Measurements from ENCODE around the gene PPP2R5B. TPM values are rescaled to one million over a fixed set of nuclear protein-coding genes. Genes with fewer than 3 reads are reported as not detected.

The PPP2R5B gene
- polyA plus RNA-seq, 2 donors: 6.6 to 11.0 TPM

- Histone ChIP-seq H3K27ac (ENCODE audit: low read depth in 2 of 2, low read length in 1 of 2) (no peak overlapping the region), H3K4me3 (ENCODE audit: low read depth in 1 of 2, low read length in 2 of 2) (no peak overlapping the region), H3K9me3 (ENCODE audit: control insufficient read depth in 2 of 2, insufficient read depth in 1 of 2, low read depth in 1 of 2, low read length in 1 of 2) (no peaks in the 10 kb centered on the region), H3K27me3 (ENCODE audit: control insufficient read depth in 1 of 2, insufficient read depth in 2 of 2, low read length in 2 of 2) (no peaks in the 10 kb centered on the region), H3K4me1 (ENCODE audit: control insufficient read depth in 2 of 2, insufficient read depth in 2 of 2, low read length in 1 of 2) (peaks cover 0 to 2% of the 10 kb centered on the region in 2 donors), H3K36me3 (ENCODE audit: control insufficient read depth in 2 of 2, insufficient read depth in 2 of 2, low read length in 1 of 2) (peaks cover 5 to 44% of the 10 kb centered on the region in 2 donors)
- WGBS, 2 donors: 82 to 83% methylated on average over 27 to 39 of the region's 39 CpGs
Observed at GRCh38 chr11:64894812-64895452, 29.6 kb upstream of the PPP2R5B start.

GRCh38 chr11:64896448-64897022 is 28.0 kb upstream of the PPP2R5B start:
- Histone ChIP-seq H3K9me3 (ENCODE audit: control insufficient read depth in 2 of 2, insufficient read depth in 1 of 2, low read depth in 1 of 2, low read length in 1 of 2) (no peaks in the 10 kb centered on the region), H3K4me1 (ENCODE audit: control insufficient read depth in 2 of 2, insufficient read depth in 2 of 2, low read length in 1 of 2) (peaks cover 0 to 7% of the 10 kb centered on the region in 2 donors), H3K27ac (ENCODE audit: low read depth in 2 of 2, low read length in 1 of 2) (no peak overlapping the region), H3K27me3 (ENCODE audit: control insufficient read depth in 1 of 2, insufficient read depth in 2 of 2, low read length in 2 of 2) (no peaks in the 10 kb centered on the region), H3K4me3 (ENCODE audit: low read depth in 1 of 2, low read length in 2 of 2) (no peak overlapping the region), H3K36me3 (ENCODE audit: control insufficient read depth in 2 of 2, insufficient read depth in 2 of 2, low read length in 1 of 2) (peaks cover 9 to 52% of the 10 kb centered on the region in 2 donors)
- 83 to 85% methylated on average over 14 of the region's 14 CpGs for WGBS, 2 donors

GRCh38 chr11:64897381-64898075 is 27.0 kb upstream of the PPP2R5B start:
- 92 to 93% methylated on average over 19 of the region's 19 CpGs for WGBS, 2 donors
- H3K9me3 ChIP-seq (ENCODE audit: control insufficient read depth in 2 of 2, insufficient read depth in 1 of 2, low read depth in 1 of 2, low read length in 1 of 2): no peaks in the 10 kb centered on the region
- no peaks in the 10 kb centered on the region for H3K27me3 ChIP-seq (ENCODE audit: control insufficient read depth in 1 of 2, insufficient read depth in 2 of 2, low read length in 2 of 2)
- H3K4me3 ChIP-seq (ENCODE audit: low read depth in 1 of 2, low read length in 2 of 2): no peak overlapping the region
- no peak overlapping the region for H3K27ac ChIP-seq (ENCODE audit: low read depth in 2 of 2, low read length in 1 of 2)
- H3K4me1 ChIP-seq (ENCODE audit: control insufficient read depth in 2 of 2, insufficient read depth in 2 of 2, low read length in 1 of 2): peaks cover 0 to 7% of the 10 kb centered on the region in 2 donors
- peaks cover 17 to 61% of the 10 kb centered on the region in 2 donors for H3K36me3 ChIP-seq (ENCODE audit: control insufficient read depth in 2 of 2, insufficient read depth in 2 of 2, low read length in 1 of 2)

GRCh38 chr11:64898076-64898445 is 26.4 kb upstream of the PPP2R5B start:
- 93% methylated on average over 9 of the region's 9 CpGs for WGBS, 2 donors
- no peak overlapping the region for H3K27ac ChIP-seq (ENCODE audit: low read depth in 2 of 2, low read length in 1 of 2)
- no peaks in the 10 kb centered on the region for H3K27me3 ChIP-seq (ENCODE audit: control insufficient read depth in 1 of 2, insufficient read depth in 2 of 2, low read length in 2 of 2)
- no peaks in the 10 kb centered on the region for H3K9me3 ChIP-seq (ENCODE audit: control insufficient read depth in 2 of 2, insufficient read depth in 1 of 2, low read depth in 1 of 2, low read length in 1 of 2)
- peaks cover 20 to 65% of the 10 kb centered on the region in 2 donors for H3K36me3 ChIP-seq (ENCODE audit: control insufficient read depth in 2 of 2, insufficient read depth in 2 of 2, low read length in 1 of 2)
- peaks cover 0 to 7% of the 10 kb centered on the region in 2 donors for H3K4me1 ChIP-seq (ENCODE audit: control insufficient read depth in 2 of 2, insufficient read depth in 2 of 2, low read length in 1 of 2)
- H3K4me3 ChIP-seq (ENCODE audit: low read depth in 1 of 2, low read length in 2 of 2): no peak overlapping the region

- Histone ChIP-seq H3K4me1 (ENCODE audit: control insufficient read depth in 2 of 2, insufficient read depth in 2 of 2, low read length in 1 of 2) (peaks cover 0 to 7% of the 10 kb centered on the region in 2 donors), H3K27ac (ENCODE audit: low read depth in 2 of 2, low read length in 1 of 2) (no peak overlapping the region), H3K4me3 (ENCODE audit: low read depth in 1 of 2, low read length in 2 of 2) (no peak overlapping the region), H3K36me3 (ENCODE audit: control insufficient read depth in 2 of 2, insufficient read depth in 2 of 2, low read length in 1 of 2) (peaks cover 20 to 70% of the 10 kb centered on the region in 2 donors), H3K9me3 (ENCODE audit: control insufficient read depth in 2 of 2, insufficient read depth in 1 of 2, low read depth in 1 of 2, low read length in 1 of 2) (no peaks in the 10 kb centered on the region), H3K27me3 (ENCODE audit: control insufficient read depth in 1 of 2, insufficient read depth in 2 of 2, low read length in 2 of 2) (no peaks in the 10 kb centered on the region)
- WGBS, 2 donors: 94% methylated on average over 19 of the region's 19 CpGs
Observed at GRCh38 chr11:64898541-64898940, 25.9 kb upstream of the PPP2R5B start.

GRCh38 chr11:64900263-64900678 is 24.2 kb upstream of the PPP2R5B start:
- H3K36me3 ChIP-seq (ENCODE audit: control insufficient read depth in 2 of 2, insufficient read depth in 2 of 2, low read length in 1 of 2): peaks cover 23 to 67% of the 10 kb centered on the region in 2 donors
- no peak overlapping the region for H3K27ac ChIP-seq (ENCODE audit: low read depth in 2 of 2, low read length in 1 of 2)
- H3K9me3 ChIP-seq (ENCODE audit: control insufficient read depth in 2 of 2, insufficient read depth in 1 of 2, low read depth in 1 of 2, low read length in 1 of 2): no peaks in the 10 kb centered on the region
- H3K27me3 ChIP-seq (ENCODE audit: control insufficient read depth in 1 of 2, insufficient read depth in 2 of 2, low read length in 2 of 2): no peaks in the 10 kb centered on the region
- 52 to 61% methylated on average over 14 of the region's 14 CpGs for WGBS, 2 donors
- H3K4me3 ChIP-seq (ENCODE audit: low read depth in 1 of 2, low read length in 2 of 2): no peak overlapping the region
- H3K4me1 ChIP-seq (ENCODE audit: control insufficient read depth in 2 of 2, insufficient read depth in 2 of 2, low read length in 1 of 2): peaks cover 0 to 5% of the 10 kb centered on the region in 2 donors

GRCh38 chr11:64900774-64901173 is 23.7 kb upstream of the PPP2R5B start:
- Histone ChIP-seq H3K27me3 (ENCODE audit: control insufficient read depth in 1 of 2, insufficient read depth in 2 of 2, low read length in 2 of 2) (no peaks in the 10 kb centered on the region), H3K4me1 (ENCODE audit: control insufficient read depth in 2 of 2, insufficient read depth in 2 of 2, low read length in 1 of 2) (peaks cover 0 to 5% of the 10 kb centered on the region in 2 donors), H3K4me3 (ENCODE audit: low read depth in 1 of 2, low read length in 2 of 2) (no peak overlapping the region), H3K27ac (ENCODE audit: low read depth in 2 of 2, low read length in 1 of 2) (no peak overlapping the region), H3K36me3 (ENCODE audit: control insufficient read depth in 2 of 2, insufficient read depth in 2 of 2, low read length in 1 of 2) (peaks cover 28 to 68% of the 10 kb centered on the region in 2 donors), H3K9me3 (ENCODE audit: control insufficient read depth in 2 of 2, insufficient read depth in 1 of 2, low read depth in 1 of 2, low read length in 1 of 2) (no peaks in the 10 kb centered on the region)
- WGBS, 2 donors: 91 to 94% methylated on average over 17 of the region's 17 CpGs

GRCh38 chr11:64902102-64902900 is 22.2 kb upstream of the PPP2R5B start:
- Histone ChIP-seq H3K4me1 (ENCODE audit: control insufficient read depth in 2 of 2, insufficient read depth in 2 of 2, low read length in 1 of 2) (peaks cover 0 to 7% of the 10 kb centered on the region in 2 donors), H3K27ac (ENCODE audit: low read depth in 2 of 2, low read length in 1 of 2) (no peak overlapping the region), H3K4me3 (ENCODE audit: low read depth in 1 of 2, low read length in 2 of 2) (no peak overlapping the region), H3K36me3 (ENCODE audit: control insufficient read depth in 2 of 2, insufficient read depth in 2 of 2, low read length in 1 of 2) (peaks cover 33 to 70% of the 10 kb centered on the region in 2 donors), H3K9me3 (ENCODE audit: control insufficient read depth in 2 of 2, insufficient read depth in 1 of 2, low read depth in 1 of 2, low read length in 1 of 2) (no peaks in the 10 kb centered on the region), H3K27me3 (ENCODE audit: control insufficient read depth in 1 of 2, insufficient read depth in 2 of 2, low read length in 2 of 2) (no peaks in the 10 kb centered on the region)
- WGBS, 2 donors: 88 to 90% methylated on average over 29 to 30 of the region's 30 CpGs

GRCh38 chr11:64903291-64903833 is 21.1 kb upstream of the PPP2R5B start:
- Histone ChIP-seq H3K27me3 (ENCODE audit: control insufficient read depth in 1 of 2, insufficient read depth in 2 of 2, low read length in 2 of 2) (no peaks in the 10 kb centered on the region), H3K9me3 (ENCODE audit: control insufficient read depth in 2 of 2, insufficient read depth in 1 of 2, low read depth in 1 of 2, low read length in 1 of 2) (no peaks in the 10 kb centered on the region), H3K27ac (ENCODE audit: low read depth in 2 of 2, low read length in 1 of 2) (no peak overlapping the region), H3K36me3 (ENCODE audit: control insufficient read depth in 2 of 2, insufficient read depth in 2 of 2, low read length in 1 of 2) (peaks cover 32 to 65% of the 10 kb centered on the region in 2 donors), H3K4me3 (ENCODE audit: low read depth in 1 of 2, low read length in 2 of 2) (no peak overlapping the region), H3K4me1 (ENCODE audit: control insufficient read depth in 2 of 2, insufficient read depth in 2 of 2, low read length in 1 of 2) (peaks cover 0 to 7% of the 10 kb centered on the region in 2 donors)
- WGBS, 2 donors: 92% methylated on average over 23 of the region's 23 CpGs
